HG03442 (cell line): ENCODE results near the gene PPFIA2.

Source experiments
- ATAC-seq: cut with Tn5 transposase; IDR thresholded peaks from one replicate; pipeline ENCODE4 v1.9.1; 2021; ENCODE audit warnings: mild to moderate bottlenecking, moderate library complexity; ENCODE audit not compliant: unreplicated experiment

Gene PPFIA2

DNA sequence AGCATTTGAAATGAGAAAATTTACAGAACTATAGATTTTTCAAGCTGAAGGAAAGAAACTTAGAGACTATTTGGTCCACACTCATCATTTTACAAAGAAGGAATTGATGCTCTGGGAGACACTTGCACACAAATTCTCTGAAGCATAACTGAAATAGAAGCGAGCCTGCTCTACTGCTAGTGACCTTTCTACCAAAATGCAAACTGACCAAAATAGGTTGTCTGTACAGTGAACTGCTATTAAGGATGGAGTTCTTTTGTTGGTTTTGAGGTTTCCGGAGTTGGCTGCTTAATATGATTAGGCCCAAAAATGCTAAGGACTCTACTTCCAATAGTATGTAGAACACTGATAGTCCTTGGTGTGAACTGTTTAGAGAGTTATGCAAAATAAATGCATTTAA is 194.9 kb downstream of the PPFIA2 start:
- no peak for ATAC-seq

DNA sequence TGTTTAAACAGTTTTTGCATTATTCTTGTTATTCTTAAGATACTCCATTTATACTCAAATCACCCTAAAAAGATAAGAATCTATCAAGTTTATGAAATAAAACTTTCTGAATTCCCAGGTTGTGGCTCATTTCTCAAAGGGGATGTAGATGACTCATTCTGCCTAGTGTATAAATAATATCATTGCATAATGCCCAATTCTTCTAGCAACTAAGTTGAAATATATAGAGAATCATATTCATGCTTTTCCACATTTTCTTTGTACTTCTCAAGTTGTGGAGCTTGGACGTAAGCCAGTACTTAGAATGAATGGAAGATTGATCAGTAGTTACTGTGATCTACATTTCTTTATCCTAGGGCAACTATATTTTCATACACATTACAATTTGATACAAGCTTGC is 201.1 kb downstream of the PPFIA2 start:
- ATAC-seq: no peak

DNA sequence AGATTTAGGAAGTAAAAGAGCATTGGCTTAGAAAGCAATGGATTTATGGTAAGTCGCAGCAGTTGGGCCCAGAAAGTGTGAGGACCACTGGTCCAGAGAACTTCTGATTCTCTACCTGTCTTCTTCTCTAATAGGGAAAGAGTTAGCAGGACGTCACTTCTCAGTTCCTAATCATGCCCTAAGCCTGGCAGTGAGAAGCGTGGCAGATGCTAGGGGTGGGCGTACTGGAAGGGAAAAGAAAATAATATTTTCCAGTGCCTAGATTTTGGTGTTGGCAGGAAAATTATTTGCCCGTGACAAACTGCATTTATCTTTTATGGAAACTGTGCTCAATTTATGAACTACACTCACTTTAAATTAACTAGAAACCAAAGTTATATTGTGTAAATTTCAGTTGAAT is 212.3 kb downstream of the PPFIA2 start:
- ATAC-seq: no peak

DNA sequence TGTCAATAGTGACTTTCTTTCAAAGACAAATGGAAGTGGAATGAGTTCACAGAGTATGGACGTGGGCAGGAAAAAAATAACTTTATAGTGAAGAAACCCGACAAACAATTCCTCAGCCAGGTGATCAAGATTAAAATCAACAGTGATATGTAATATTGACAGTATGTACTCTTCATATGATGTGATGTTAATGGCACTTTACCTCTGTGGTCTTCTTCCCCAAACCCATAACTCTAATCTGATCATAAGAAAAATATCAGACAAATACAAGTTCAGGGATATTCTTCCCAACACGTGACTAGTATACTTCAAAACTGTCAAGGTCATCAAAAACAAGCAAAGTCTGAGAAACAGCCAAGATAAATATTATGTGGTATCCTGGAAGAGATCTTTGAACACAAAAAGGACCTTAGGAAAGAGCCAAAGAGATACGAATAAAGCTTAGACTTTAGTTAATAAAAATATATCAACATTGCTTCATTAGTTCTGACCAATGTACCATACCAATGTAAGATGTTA is 215.5 kb downstream of the PPFIA2 start:
- no peak for ATAC-seq

DNA sequence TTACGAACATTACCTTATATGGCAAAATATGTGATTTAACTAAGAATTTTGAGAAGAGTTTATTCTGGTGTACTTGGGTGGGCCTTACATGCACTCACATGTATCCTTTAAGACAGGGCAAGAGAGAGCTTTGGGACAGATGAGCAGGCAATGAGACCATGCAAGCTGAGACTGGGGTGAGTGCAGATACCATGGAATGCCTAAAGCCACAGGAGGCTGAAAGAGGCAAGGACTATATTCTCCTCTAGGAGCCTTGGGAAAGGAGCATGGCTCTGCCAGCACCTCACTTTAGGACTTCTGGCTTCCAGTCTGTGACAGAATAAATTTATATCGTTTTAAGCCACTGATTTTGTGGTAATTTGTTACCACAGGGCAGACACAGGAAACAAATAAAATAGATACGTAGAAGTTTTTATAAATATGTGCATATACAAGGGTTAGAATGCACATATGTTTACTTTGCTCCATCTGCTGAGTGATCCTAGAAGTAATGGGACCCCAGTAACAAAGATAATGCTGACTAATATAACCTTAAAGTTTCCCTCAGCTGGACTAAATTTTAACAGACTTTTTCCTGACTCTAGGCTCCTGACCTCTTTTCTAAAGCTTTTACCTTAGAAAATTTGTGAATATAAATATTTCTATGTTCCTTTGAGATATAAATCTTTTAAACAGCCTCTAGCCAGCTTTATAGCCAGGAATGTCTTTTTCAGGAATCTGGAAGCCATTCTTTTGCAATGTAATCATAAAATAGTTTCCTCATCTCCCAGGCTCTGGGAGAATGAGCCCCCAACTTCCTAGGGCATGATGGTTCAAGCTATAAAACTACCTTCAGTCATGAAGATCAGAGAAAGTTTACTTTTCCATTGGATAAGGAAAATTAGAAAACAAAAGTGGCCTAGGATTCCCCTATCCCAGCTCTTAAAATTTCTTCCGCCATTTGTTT is 216.8 kb downstream of the PPFIA2 start:
- ATAC-seq: no peak

DNA sequence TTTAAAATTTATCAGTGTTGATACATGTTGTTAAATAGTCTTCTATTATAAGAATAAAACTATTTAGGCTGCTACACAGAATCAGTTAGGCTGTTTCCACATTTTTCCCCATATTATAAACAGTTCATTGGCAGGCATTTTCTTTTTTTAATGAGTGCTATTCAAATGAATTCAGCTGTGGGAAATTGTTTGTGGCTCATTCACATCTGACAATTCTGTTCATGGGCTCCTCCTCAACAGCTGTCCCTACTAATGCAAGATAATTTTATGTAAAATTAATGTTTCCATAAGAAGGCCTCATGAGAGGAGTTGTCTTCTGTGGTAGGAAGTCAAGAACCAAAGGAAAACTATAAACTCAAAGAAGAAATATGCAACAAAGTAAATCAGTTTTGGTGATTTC is 218.0 kb downstream of the PPFIA2 start:
- no peak for ATAC-seq

DNA sequence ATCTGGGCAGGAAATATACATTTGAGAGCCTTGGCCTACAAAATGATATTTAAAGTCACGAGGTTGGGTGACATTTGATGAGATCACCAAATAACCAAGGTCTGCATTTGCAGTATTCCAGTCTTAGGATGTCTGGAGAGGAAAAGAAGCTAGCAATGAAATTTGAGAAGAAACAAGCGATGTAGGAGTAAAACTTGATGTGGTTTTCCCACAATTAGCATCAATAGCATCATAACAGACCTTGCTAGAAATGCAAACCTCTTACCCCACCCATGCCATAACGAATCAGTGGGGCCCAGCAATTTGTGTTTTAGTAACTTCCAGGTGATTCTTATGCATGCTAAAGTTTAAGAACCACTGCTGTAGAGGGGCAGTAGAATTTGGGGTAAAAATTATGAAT is 219.9 kb downstream of the PPFIA2 start:
- no peak for ATAC-seq

DNA sequence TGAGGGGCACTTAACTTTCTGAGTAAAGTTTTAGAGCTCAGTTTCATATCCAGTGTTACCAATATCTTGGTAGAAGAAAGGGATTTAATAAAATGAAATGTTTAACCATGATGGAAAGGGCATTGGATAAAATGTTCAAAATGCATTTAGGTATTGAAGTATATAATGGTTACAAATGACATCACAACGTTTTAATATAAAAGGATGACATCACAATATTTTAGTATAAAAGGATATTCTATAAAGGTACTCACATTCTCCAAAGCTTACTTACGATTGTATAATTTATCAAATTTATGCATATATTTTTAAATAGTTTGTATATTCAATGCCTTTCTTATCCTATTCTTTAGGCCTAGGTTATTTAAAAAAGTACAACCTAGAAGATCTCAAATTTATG is 226.1 kb downstream of the PPFIA2 start:
- no peak for ATAC-seq

DNA sequence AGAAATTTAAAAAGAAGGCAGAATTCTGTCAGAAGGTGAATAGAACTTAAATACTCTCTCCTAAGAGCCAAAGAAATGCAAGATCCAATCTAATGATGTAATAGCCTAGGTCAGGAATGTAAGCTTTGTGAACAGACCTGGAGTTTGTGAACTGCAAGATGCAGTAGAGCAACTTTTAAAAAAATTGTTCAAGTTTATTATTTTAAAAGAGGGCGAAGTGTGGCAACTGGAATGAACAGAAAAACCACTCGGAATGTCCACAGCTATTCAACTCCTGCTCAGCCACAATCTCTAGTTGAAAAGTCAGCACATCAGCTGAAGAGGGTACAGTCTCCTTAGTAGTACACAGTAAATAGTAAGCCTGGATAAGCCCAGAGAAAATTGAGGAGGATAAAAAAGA is 228.8 kb downstream of the PPFIA2 start:
- no peak for ATAC-seq

DNA sequence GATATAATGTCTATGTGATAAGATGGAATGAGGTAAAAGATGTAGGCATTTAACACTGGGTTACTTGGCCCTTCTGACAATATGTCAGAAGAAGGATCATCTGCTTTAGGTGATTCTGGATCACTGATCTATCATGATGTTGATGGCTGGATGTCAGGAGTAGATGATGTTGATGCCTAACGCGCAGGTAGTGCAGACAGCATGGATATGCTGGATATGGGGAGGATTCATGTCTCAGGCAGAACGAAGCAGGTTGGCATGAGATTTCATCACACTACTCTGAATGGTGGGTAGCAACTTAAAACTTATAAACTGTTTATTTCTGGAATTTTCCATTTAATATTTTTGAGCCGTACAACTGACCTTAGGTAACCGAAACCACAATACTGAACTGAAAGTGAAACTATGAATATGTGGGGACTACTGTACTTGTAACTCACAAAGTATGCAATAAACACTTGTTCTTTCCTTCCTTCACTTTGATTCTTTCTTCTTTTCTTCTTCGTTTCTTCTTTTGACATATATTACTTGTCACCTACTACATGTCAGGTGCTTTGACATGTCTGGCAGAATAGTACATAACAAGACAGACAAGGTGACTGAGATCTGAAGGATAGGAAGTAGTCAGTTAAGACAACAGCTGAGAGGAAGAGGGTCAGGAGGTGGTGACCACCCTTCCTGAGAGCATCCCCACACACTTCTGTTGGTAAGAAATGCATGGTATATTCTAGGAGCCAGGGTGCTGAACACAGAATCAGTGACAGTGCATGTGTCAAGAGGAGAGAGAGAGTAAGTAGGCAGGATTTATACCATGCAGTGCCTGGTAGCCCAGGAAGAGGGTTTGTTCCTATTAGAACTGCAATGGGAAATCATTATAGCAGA is 238.8 kb downstream of the PPFIA2 start:
- ATAC-seq: no peak

DNA sequence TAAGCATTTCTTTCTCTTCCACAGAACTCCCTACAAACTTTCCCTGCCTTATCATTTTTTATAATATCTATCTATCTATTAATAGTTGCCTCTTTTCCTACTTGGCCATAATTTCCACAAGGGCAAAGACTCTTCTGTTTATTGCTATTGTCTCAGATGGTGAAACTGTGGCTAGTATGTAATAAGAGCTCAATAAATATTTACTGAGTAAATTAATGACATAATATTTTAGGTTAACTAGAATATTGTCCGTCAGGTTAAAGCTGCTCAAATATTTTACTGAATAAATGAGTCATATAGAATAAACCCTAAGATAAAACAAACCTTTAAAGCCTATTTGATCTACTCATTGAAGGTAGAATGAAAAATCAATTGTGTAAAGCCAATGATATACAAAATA is 240.5 kb downstream of the PPFIA2 start:
- no peak for ATAC-seq

DNA sequence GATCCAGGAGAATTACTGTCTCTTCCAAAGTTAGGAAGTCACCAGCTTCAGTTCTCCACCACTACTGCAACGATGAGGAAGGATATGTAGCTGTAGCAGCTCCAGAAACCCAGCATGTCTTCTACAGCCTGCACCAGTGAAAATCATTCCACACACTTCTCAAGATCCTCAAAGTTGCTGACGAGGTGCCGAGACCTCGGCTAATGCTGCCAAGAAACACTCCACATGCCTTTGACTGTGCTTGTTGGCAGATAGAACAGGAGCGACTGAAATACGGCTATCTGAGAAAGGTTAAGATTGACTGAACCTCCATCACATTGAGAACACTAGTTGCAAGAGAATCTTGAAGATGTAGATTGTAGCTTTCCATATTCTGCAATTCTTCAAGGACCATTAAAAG is 241.9 kb downstream of the PPFIA2 start:
- ATAC-seq: no peak

DNA sequence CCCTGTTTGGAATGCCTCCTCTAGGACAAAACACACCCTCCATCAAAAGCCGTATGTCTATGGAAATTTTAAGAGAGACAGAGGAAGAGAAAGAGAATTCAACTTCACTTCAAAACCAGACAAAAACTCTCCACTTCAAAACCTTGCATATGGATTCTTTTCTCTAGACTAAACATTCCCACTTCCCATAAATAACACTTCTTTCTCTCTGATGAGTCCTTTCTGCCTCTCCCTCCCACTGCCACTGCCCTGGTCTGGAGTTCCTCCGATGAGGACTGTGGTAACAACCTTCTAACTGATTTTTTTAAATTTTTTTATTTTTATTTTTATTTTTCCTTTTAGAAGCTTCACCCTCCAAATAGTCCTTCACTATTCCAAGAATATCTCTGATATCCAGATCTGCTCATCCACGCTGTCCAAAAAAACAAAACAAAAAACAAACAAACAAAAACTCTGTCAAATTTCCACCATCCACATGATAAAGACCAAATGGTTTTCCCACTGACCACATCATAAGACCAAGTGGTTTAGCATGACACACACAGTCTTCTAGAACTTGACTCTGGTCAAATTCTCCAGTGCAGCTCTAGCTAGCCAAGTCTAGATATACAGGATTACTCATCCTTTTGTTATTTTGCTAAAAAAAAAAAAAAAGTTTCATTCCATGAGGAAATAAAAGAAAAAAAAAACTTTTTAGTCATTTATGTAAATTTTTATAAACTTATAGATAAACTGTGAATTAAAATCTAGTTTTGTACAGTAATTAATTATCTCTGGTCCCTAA is 256.0 kb downstream of the PPFIA2 start:
- ATAC-seq: no peak

DNA sequence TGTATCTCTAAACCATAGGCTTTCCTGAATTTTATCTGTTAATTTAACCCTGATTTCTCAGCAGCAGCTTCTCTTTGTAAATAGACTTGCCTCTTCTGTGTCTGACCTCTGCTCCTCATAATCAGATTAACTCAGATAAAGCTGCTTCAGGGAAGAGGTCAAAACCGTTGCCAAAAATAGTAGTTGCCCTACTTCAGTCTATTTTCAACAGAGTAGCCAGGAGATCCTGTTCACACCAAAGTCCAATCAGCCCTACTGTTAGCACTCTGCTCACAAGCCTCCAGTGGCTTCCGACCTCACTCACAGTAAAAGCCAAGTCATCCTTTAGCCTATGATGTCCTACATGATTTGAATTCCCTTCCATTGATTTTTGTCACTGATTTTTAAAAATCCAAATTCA is 258.4 kb downstream of the PPFIA2 start:
- no peak for ATAC-seq

DNA sequence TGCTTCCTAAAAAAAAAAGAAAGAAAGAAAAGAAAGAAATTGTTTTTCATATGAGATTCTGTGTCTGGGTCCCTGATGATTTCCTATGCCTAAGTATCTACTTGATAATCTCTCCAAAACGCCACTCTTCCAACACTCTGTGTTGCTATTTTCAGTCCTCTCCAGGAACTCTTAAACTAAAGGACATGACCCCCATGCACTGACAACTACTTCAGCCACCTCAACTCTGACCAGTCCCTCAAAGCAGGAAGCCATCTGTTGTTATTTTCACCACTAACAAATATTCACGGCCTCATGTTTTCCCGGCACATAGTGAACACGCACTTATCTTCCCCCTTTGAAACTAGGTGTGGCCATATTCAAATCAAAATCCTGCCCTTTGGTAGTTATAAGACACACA is 259.3 kb downstream of the PPFIA2 start:
- no peak for ATAC-seq

DNA sequence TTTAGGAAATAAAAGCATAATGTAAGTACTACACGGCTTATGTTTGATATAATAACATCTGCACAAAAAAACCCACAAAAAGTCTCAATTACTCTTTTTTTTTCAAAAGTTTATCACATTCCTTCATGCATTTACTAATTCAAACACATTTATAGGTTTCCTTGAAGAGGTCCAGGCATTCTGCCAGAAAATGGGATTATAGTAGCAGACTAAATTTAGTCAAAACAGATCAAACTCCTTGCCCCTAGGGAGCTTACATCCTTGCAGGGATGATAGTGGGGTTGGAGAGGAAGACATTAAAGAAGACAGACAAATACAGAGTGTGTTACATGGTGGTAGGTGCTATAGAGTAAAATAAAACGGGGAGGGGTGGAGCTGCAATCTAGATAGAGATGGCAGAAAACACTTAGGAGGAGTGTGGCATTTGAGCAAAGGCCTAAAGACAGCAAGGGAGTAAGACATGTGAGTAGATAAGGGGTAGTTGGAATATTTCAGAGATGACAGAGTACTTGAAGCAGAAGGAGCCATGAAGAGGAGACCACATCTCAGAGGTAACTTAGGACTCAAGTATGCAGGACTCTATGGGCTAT is 266.9 kb downstream of the PPFIA2 start:
- ATAC-seq: no peak

DNA sequence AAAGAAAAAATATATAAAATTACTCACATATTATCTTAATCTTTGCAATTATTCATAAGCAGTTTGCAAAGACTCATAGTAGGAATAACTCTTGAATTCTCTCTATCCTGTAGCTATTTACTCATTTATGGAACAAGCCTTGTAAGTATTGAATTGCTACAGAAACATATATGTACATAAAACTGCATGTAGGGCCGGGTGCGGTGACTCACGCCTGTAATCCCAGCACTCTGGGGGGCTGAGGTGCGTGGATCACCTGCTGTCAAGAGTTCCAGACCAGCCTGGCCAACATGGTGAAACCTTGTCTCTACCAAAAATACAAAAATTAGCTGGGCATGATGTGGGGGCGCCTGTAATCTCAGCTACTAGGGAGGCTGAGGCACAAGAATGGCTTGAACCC is 286.2 kb downstream of the PPFIA2 start:
- ATAC-seq: no peak

DNA sequence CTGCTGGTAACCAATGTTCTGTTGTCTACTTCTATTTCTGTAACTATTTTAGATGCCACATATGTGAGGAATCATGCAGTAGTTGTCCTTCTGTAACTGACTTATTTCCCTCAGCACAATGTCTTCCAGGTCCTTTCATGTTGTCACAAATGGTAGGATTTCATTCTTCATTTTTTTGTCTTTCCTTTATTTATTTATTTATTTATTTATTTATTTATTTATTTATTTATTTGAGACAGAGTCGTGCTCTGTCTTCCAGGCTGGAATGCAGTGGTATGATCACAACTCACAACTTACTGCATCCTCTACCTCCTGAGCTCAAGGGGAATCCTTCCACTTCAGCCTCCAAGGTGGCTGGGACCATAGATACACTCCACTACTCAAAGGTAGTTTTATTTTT is 288.2 kb downstream of the PPFIA2 start:
- no peak for ATAC-seq

DNA sequence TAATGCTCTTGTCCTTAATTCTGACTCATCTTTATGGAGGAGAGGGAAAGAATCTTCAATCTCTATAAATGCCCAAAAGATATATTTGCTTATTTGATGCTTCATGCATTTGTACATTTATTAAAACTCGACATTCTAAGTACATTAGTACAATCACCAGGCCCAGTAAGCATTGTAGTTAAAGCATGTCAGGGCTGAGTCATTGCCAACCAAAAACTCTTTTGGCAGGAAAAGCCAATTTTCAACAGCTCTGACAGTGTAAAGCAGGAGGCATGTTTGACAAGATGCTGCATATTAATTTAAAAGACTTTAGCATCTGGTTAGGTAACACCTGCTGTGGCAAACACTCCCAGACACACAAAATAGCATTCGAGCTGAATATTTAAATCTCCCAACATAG is 290.9 kb downstream of the PPFIA2 start:
- ATAC-seq: no peak

DNA sequence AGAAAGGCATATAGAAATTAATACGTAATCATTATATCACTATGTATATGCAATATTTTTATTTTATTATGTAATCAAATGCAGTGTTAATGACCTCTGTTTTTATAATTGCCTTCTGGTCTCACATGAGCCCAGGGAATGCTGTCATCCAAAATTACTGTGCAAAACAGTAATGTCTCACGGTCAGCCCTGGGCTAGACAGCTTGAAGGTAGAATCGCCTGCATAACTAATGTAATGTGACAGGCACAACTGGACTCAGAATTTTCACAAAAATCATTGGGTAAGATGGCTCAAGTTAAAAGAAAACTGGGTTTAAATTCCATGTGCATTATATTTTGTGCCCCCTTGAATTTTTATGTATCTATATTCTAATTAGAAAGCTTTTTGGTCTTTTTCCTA is 293.3 kb downstream of the PPFIA2 start:
- ATAC-seq: no peak

DNA sequence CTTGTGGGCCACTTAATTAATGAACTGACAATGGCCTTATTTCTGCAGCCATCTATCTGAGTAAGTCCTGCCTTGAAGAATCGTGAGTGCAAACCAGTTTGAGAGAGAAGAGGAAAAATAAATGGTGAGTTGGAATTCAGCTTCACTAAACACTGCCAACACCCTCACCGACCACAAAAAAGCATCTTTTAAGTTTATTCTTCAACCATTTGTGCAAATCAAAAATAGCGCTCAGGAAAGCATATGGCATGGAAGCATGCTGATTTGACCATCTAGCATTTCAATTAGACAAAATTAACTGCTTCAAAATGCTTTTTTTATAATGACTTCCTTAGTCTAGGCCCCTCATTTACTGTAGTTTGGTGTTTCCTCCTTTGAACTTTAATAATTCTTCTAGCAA is 294.0 kb downstream of the PPFIA2 start:
- no peak for ATAC-seq
